H54 (cell line): ENCODE measurements around the gene ZBTB20.

Experiments
- DNase-seq: peaks from one replicate; pipeline ENCODE4 v3.0.0; 2011; ENCODE audit warnings: low spot score, mixed read lengths; ENCODE audit not compliant: insufficient read length
- FAIRE-seq: peaks from 3 replicates; lab custom pipeline; 2011; peaks lifted over from hg19 to GRCh38; lab: Jason Lieb, UNC
- POLR2A ChIP-seq: IDR thresholded peaks from 2 replicates; pipeline ENCODE4 v1.6.1; 2011; ENCODE audit warnings: low read depth, mild to moderate bottlenecking, low read length

Gene ZBTB20

GRCh38 chr3:114880078-114880477 lies 267.0 kb downstream of the ZBTB20 start:
- DNase-seq (no peak), FAIRE-seq (no peak)
- no peak for TF ChIP-seq POLR2A

DNA sequence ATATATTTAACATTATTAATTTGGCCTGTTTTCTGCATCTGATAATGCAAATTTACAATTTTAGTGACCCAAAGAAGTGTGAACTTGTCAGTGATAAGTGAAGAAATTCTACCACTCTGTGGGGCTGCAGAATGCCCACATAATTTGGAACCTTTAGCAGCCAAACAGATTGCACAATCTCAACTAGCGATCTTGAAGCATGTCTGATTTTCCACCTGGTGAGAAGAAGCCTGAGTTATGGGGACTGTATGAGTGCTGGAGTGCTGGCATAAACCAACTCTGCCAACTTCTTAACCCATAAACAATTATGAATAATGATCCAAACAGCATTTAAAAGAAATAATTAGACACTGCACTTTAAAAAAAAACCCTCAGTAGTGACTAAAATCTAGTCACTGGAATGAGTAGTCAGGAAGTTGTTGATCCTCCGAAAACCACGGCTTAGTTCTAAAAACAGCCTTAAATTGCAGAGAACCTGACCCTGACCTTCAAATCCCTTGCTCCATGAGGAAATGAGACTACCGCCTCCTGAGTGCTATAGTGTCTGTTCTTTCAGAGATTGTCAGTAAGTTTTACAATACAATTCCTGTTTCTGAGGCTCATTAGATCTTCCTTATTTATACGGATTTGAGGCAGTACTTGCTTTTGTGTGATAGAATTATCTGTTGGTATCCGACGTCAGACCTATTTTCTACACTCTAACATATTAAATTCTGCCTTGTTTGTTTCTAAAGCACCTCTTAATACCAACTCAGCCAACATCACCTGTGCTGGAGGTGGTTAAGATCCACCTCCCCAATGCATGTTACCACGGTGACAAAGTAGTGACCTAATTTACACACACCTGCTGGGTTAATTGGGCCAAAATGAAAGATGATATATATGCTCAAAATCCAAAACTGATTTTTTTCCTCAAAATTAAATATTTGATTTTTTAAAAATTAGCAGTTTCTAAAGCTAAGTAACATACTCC lies 267.7 kb downstream of the ZBTB20 start:
- peak; percentile 95 for FAIRE-seq
- no peak for TF ChIP-seq POLR2A
- DNase-seq = peak; percentile 4

- peak; percentile 84 for FAIRE-seq
- no peak for DNase-seq
- TF ChIP-seq POLR2A = no peak
Observed at GRCh38 chr3:114878114-114878839, 268.8 kb downstream of the ZBTB20 start.

- DNase-seq (no peak), FAIRE-seq (no peak)
- no peak for TF ChIP-seq POLR2A
Observed at GRCh38 chr3:114877378-114878113, 269.5 kb downstream of the ZBTB20 start.

DNA sequence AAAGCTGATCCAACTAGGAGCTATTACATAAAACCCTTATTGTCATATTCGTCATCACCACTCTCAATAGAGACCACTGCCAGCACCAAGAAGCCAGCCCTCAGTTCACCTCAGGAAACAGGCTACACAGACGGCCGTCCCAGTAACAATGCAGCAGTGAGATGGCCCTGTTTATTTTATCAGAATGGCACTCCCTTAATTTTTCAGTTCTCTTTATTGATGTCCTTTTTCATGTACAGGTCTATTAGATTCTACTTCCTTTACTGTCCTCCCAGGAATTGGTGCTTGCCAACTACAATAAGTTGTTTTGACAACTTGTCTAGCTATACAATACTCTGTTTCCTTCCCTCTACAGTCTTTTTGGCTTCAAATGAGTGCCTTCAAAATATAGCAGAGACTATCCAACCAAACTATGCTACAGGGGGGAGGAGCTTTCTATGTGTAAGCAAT lies 272.5 kb downstream of the ZBTB20 start:
- no peak for TF ChIP-seq POLR2A
- no peak for DNase-seq
- no peak for FAIRE-seq

- no peak for DNase-seq
- no peak for TF ChIP-seq POLR2A
- no peak for FAIRE-seq
Observed at GRCh38 chr3:114873591-114873990, 273.5 kb downstream of the ZBTB20 start.

- FAIRE-seq (no peak), DNase-seq (no peak)
- no peak for TF ChIP-seq POLR2A
Observed at GRCh38 chr3:114872588-114872987, 274.5 kb downstream of the ZBTB20 start.

GRCh38 chr3:114872050-114872449 lies 275.0 kb downstream of the ZBTB20 start:
- DNase-seq (no peak), FAIRE-seq (no peak)
- TF ChIP-seq POLR2A = no peak

DNA sequence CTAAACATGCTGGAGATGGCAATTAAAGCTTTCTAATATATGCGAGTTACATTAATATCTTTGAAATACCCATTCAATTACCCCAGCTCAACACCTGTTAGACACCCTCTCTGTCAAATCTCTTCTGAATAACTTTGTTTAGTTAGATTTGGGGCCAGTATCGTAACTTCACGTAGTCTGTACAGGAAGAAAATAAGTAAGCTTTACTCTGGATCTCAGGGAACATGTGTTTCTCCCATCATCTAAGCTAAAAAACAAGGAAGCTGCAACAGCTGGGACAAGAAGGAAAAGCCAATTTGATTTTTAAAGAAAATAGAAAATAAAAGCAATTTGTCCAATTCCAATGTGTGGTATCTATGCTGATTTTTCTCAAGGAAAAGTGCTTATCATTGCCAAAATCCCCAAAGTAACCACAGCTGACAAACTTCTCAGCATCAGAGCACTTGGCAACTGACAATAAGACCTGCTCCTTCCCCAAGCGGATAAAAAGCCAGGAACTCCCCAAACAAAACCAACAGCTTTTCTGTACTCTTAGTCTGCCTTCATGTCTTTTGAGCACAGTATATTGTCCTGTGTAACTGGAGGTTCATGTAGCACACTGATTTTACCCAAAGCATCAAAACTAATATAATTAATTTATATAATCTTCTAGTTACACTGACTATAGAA lies 279.1 kb downstream of the ZBTB20 start:
- no peak for DNase-seq
- no peak for TF ChIP-seq POLR2A
- no peak for FAIRE-seq

GRCh38 chr3:114867359-114867758 lies 279.7 kb downstream of the ZBTB20 start:
- DNase-seq (no peak), FAIRE-seq (no peak)
- TF ChIP-seq POLR2A = no peak

GRCh38 chr3:114866430-114866829 lies 280.7 kb downstream of the ZBTB20 start:
- FAIRE-seq (no peak), DNase-seq (no peak)
- TF ChIP-seq POLR2A = no peak

- no peak for TF ChIP-seq POLR2A
- DNase-seq = no peak
- FAIRE-seq = no peak
Observed at GRCh38 chr3:114864970-114865369, 282.1 kb downstream of the ZBTB20 start.

DNA sequence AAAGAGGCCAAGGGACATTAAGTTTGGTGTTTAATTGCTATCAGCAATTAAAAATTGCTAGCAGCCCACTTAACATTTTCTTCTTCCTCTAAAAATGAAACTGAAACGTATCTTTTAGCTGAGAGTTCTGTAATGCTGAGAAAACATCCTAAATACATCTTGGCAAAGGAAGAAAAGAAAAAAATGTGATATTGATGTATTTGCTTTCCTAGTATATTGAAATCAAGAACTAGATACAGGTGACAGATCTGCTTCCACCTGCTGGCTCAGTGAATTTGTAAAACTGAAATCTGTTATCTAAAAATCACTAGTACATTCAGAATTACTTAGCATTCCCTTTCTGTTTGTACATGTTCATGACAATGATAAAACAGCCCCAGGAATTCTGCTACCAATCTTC lies 283.2 kb downstream of the ZBTB20 start:
- DNase-seq (no peak), FAIRE-seq (no peak)
- no peak for TF ChIP-seq POLR2A
